GM10847 (cell line): ENCODE measurements around the gene RNF13.

Experiments
- POLR2A ChIP-seq: IDR thresholded peaks from 2 replicates; pipeline ENCODE4 v1.6.1; 2011; ENCODE audit not compliant: insufficient read length; ENCODE audit errors: extremely low read depth

RNF13 gene

GRCh38 chr3:149812606-149813366, at the start of gene RNF13:
RNF13 (plus strand) TSS chr3:149813215; CDS start chr3:149846027, 32,812 bp downstream.
- TF ChIP-seq POLR2A: peak; percentile 37

DNA sequence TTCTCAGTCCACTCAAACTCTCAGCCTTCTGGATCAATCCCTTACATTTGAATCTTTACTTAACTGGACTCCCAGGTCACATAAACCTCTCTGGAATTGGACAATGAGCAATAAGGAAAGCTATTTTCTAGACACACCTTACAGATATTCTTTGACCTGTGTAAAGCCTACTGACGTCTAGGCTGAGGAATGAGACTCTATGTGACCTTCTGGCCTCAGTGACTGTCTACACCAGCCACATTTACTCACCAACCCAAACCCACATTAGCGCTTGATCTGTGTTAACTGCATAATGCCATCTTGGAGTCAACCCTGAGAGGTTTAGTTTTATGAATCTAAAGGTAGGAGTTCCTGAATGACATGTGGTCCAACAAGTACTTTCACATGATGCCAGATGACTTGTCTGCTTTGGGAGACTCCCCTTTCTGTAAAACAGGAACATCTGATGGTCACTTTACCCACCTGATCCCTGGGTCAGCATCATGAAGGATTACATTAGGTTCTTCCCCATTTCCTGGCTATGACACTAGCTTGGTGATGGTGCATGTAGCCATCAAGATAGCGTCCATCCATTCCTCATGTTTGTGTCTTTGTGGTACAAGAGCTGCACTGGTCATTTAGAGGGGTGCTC, 49.3 kb upstream of the RNF13 start:
- TF ChIP-seq POLR2A: no peak

- TF ChIP-seq POLR2A: no peak
Measured at GRCh38 chr3:149764302-149764701, 48.7 kb upstream of the RNF13 start.

DNA sequence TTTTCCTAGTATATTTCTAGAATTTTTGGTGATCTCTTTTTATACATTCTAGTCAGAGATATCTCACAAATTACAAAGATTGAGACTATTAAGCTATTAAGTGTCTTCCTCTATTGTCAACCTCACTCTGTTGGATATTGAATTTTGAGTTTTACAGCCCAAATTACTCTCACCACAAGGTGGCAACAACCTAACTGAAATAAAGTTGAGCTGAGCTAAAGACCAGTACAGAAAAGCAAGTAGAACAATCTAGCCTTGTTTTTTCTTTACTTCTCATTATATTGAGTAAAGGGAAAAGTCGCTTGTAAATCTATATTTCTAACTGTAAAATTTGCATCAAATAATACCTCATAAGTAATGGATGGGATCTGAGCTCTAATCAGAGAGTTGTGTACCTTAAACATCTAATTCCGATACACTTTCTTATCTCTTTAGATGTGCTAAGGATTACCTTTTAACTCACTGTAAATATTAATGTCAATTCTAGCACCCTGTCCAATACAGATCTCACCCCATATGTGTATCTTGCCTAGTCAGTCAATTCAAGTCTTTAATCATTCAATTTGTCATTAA, 47.2 kb upstream of the RNF13 start:
- TF ChIP-seq POLR2A: no peak

- TF ChIP-seq POLR2A: no peak
Measured at GRCh38 chr3:149767720-149768119, 45.3 kb upstream of the RNF13 start.

DNA sequence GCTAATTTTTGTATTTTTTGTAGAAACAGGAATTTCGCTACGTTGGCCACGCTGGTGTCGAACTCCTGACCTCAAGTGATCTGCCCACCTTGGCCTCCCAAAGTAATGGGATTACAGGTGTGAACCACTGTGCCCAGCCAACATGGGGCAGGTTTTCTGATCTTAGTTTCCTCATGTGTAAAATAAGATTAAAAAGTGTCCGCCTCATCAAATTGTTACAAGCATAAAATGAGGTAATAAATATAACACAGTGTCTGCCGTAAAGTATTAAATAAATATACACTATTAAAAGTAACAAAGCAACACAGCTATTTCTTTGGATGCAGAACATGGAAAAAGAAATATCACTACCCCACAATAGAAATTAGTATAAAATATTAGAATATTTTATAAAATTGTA, 44.3 kb upstream of the RNF13 start:
- TF ChIP-seq POLR2A: no peak

GRCh38 chr3:149770246-149770645, 42.8 kb upstream of the RNF13 start:
- no peak for TF ChIP-seq POLR2A

DNA sequence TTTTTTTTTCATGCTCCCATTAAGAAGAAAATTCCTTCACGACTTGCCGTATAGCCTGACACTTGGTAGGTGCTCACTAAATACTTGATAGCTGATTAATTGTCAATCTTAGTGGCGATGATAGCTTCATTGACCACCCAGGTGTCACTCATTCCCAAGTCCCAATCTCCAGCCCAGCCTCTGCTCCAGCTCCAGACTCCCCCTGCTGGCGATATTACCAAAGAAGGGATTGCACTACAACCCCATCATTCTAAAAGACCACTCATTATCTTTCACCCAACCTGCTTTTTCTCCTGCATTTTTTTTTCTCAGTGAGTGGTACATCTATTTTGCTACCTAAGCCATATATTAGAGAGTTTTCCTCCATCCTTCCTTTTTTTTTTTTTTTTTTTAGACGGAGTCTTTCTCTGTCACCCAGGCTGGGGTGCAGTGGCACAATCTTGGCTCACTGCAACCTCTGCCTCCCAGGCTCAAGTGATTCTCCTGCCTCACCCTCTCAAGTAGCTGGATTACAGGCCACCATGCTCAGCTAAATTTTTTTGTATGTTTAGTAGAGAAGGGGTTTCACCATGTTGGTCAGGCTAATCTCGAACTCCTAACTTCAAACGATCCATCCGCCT, 41.3 kb upstream of the RNF13 start:
- TF ChIP-seq POLR2A: no peak

DNA sequence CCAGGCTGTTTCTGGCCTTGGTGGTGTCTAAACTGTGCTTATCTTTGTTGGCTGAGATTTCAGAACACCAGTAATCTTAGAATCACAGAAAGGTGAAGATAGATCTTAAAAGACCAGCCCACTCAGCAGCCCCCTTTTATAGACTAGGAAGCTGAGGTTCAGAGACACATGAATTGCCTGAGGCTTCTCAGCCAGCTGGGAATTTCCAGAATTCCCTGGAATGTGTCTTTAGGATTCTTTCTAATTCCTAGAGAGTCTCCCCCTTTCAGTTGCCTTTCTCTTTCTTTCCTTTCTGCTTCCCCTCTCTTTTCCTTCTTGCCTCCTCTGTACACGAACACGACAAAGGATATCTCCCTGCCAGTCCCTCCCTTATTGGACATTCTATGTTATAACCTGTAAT, 40.2 kb upstream of the RNF13 start:
- TF ChIP-seq POLR2A: no peak

DNA sequence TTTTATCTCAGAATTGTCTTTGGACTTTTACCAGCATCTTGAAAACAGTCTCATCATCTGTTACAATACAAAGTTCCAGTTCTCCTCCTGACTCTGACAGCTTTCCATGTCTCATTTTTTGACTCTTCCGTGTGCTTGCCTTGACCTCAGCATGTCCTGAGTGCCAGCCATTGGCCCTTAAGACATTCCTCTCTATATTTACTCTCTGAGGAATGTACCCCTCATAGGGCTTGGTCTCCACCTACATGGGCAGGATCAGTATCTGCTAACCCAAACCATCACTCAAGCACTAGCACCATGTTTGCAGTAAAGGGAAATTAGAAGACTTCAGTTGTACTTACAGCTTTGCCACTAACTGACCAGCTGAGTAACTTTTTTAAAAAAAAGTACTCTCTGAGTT, 36.8 kb upstream of the RNF13 start:
- TF ChIP-seq POLR2A: no peak

DNA sequence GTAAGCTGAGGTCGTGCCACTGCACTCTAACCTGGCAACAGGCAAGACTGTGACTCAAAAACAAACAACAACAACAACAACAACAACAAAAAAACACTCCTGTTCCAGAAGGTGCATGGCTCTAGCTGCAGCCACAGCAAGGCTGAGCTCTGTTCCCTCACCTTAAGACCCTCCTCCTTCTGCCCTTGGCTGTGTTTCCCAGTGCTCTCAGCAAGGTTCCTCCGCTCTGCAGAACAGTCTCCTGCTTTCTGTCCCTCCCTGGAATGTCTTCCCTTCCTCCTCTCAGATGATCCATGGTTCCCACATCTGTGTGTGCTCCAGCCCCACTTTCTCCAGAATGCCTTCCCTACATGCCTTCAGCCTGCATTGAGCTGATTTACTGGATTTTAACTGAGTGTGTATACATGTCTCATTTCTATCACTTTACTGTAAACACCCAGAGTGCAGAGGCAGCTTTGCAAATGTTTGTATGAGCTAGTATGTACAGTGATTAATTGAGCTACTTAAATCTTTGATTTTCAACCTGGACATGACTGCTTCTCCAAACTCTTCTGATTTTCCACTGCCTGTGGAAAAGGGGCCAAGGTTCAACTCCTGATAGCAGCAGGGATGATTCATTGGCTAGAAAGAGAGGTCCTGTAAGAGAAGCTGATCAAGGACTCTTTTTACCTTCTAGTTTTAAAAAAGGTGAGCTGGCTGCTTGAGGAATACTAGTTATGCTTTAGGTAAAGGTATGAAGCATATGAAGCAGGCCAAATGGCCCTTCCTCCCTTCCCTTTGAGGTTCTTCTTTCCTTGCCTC, 35.4 kb upstream of the RNF13 start:
- TF ChIP-seq POLR2A: no peak

GRCh38 chr3:149781211-149781610, 31.8 kb upstream of the RNF13 start:
- TF ChIP-seq POLR2A: no peak

- TF ChIP-seq POLR2A: no peak
Measured at GRCh38 chr3:149781741-149782140, 31.3 kb upstream of the RNF13 start.

GRCh38 chr3:149783576-149783975, 29.4 kb upstream of the RNF13 start:
- no peak for TF ChIP-seq POLR2A

DNA sequence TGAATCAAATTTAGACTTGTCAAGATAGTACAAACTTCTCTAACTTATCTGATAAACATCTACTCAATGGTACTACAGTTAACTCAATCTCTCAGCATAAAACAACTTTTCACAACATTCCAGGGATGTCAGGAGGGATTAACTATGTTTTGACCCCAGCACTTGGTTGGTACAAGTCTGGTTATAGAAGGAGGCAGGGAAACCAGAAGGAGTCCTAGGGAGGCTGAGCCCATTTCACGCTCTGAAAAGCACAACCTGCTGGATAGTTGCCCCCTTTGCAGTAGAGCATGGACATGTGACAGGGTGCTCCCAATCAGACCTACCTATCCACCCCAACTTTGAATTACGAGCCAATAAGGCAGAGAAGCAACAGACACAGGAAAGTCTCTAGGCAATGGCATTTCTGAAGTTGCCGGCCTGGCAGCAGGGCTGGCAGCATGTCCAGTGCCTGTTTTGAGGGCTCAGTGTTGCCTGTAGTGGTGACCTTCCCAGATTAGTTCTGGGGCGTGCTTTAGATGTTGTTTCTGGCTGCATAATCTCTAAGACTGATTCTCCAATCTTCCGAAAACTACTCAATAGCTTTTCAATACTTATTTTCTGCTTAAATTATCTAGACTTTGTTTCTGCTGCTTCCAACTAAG, 28.8 kb upstream of the RNF13 start:
- TF ChIP-seq POLR2A: no peak
